Astrocyte (in vitro differentiated cells and primary cell): Measurements from ENCODE around the gene COL18A1. TPM values are rescaled to one million over a fixed set of nuclear protein-coding genes. Genes with fewer than 3 reads are reported as not detected.

Experiments
- DNase-seq: peaks from one replicate; pipeline ENCODE4 v3.0.0-alpha.2; 2010; ENCODE audit warnings: low read depth
- FAIRE-seq: peaks from 2 replicates; lab custom pipeline; 2011; peaks lifted over from hg19 to GRCh38; lab: Jason Lieb, UNC
- H2AFZ ChIP-seq: 2 replicates; pipeline ENCODE4 v1.6.0; 2012; ENCODE audit warnings: low read depth, low read length, inconsistent platforms
- H3K27ac ChIP-seq: 2 replicates; pipeline ENCODE4 v1.5.1; 2011; ENCODE audit warnings: low read depth, low read length, inconsistent platforms
- H3K27me3 ChIP-seq: 2 replicates; pipeline ENCODE4 v1.6.0; 2011; ENCODE audit warnings: low read length, inconsistent platforms; ENCODE audit not compliant: insufficient read depth
- H3K36me3 ChIP-seq: 2 replicates; pipeline ENCODE4 v1.5.1; 2011; ENCODE audit warnings: low read length, inconsistent platforms; ENCODE audit not compliant: insufficient read depth
- H3K4me1 ChIP-seq: 2 replicates; pipeline ENCODE4 v1.5.1; 2011; ENCODE audit warnings: low read length, inconsistent platforms; ENCODE audit not compliant: insufficient read depth
- H3K4me2 ChIP-seq: 2 replicates; pipeline ENCODE4 v1.6.0; 2012; ENCODE audit warnings: low read length, inconsistent platforms
- H3K4me3 ChIP-seq: 2 replicates; pipeline ENCODE4 v1.5.1; 2011; ENCODE audit warnings: low read depth, mild to moderate bottlenecking, low read length, inconsistent platforms; ENCODE audit not compliant: insufficient read depth
- H3K79me2 ChIP-seq: 2 replicates; pipeline ENCODE4 v1.6.0; 2012; ENCODE audit warnings: mild to moderate bottlenecking, low read length, inconsistent platforms; ENCODE audit not compliant: insufficient read depth
- H3K9ac ChIP-seq: 2 replicates; pipeline ENCODE4 v1.6.0; 2012; ENCODE audit warnings: mild to moderate bottlenecking, low read length, inconsistent platforms
- H3K9me3 ChIP-seq: 2 replicates; pipeline ENCODE4 v1.5.1; 2012; ENCODE audit warnings: low read depth, mild to moderate bottlenecking, low read length, inconsistent platforms; ENCODE audit not compliant: insufficient read depth
- H4K20me1 ChIP-seq: 2 replicates; pipeline ENCODE4 v1.6.0; 2012; ENCODE audit warnings: low read length, inconsistent platforms; ENCODE audit not compliant: insufficient read depth
- H3K27ac Mint-ChIP-seq: one replicate; pipeline ENCODE4 v1.8.0; 2021; ENCODE audit warnings: mild to moderate bottlenecking, mixed read lengths; ENCODE audit not compliant: unreplicated experiment
- H3K27me3 Mint-ChIP-seq: one replicate; pipeline ENCODE4 v1.8.0; 2021; ENCODE audit warnings: low read depth, mixed read lengths; ENCODE audit not compliant: unreplicated experiment
- H3K36me3 Mint-ChIP-seq: one replicate; pipeline ENCODE4 v1.8.0; 2021; ENCODE audit warnings: low read depth, mixed read lengths; ENCODE audit not compliant: unreplicated experiment
- H3K4me1 Mint-ChIP-seq: one replicate; pipeline ENCODE4 v1.8.0; 2021; ENCODE audit warnings: low read depth, mixed read lengths; ENCODE audit not compliant: unreplicated experiment
- H3K4me3 Mint-ChIP-seq: one replicate; pipeline ENCODE4 v1.8.0; 2021; ENCODE audit warnings: mild to moderate bottlenecking, moderate library complexity, mixed read lengths; ENCODE audit not compliant: unreplicated experiment
- H3K9me3 Mint-ChIP-seq: one replicate; pipeline ENCODE4 v1.8.0; 2021; ENCODE audit warnings: mild to moderate bottlenecking, mixed read lengths; ENCODE audit not compliant: unreplicated experiment
- CTCF ChIP-seq: IDR thresholded peaks from 2 replicates; pipeline ENCODE4 v1.5.1; 2011; ENCODE audit warnings: low read depth, mild to moderate bottlenecking, inconsistent platforms, low read length, moderate library complexity; ENCODE audit not compliant: insufficient read depth
- EZH2 ChIP-seq: IDR thresholded peaks from 2 replicates; pipeline ENCODE4 v1.6.1; 2012; ENCODE audit warnings: mild to moderate bottlenecking, low read length, inconsistent platforms; ENCODE audit not compliant: insufficient read depth
- total RNA-seq: library from RNA; stranded (reverse); gene quantifications from 2 replicates; pipeline ENCODE4 v1.2.1, GENCODE V29; 2021

COL18A1 gene
- total RNA-seq, 1 donor from 2014 or later: 616 TPM

- H3K27ac ChIP-seq: no peak overlapping the region
- no peak for FAIRE-seq
- H3K4me1 Mint-ChIP-seq: peaks cover 41% of the 10 kb centered on the region
Observed at GRCh38 chr21:45406801-45407628, 2.0 kb downstream of the COL18A1 start.

GRCh38 chr21:45407629-45408247, 2.8 kb downstream of the COL18A1 start:
- FAIRE-seq (no peak), DNase-seq (no peak)
- no peak overlapping the region for H2AFZ ChIP-seq
- H3K4me1 Mint-ChIP-seq: peaks cover 41% of the 10 kb centered on the region
- H4K20me1 ChIP-seq: peaks cover 61% of the 10 kb centered on the region
- H3K4me1 ChIP-seq: peaks cover 42% of the 10 kb centered on the region
- H3K36me3 Mint-ChIP-seq: peaks cover 6% of the 10 kb centered on the region
- peak overlapping the region; percentile 92 for H3K4me2 ChIP-seq
- no peak overlapping the region for H3K4me3 ChIP-seq
- no peak overlapping the region for H3K27ac ChIP-seq
- H3K36me3 ChIP-seq: no peaks in the 10 kb centered on the region
- H3K9me3 ChIP-seq: no peaks in the 10 kb centered on the region
- peak overlapping the region; percentile 94 for H3K4me3 Mint-ChIP-seq
- peak overlapping the region; percentile 38 for H3K9ac ChIP-seq
- H3K27me3 Mint-ChIP-seq: no peaks in the 10 kb centered on the region
- TF ChIP-seq CTCF (no peak), EZH2 (no peak)
- H3K27ac Mint-ChIP-seq: no peak overlapping the region
- peaks cover 2% of the 10 kb centered on the region for H3K9me3 Mint-ChIP-seq
- no peaks in the 10 kb centered on the region for H3K27me3 ChIP-seq
- peaks cover 64% of the 10 kb centered on the region for H3K79me2 ChIP-seq

More at GRCh38 chr21:45406801-45407628, 2.0 kb downstream of the COL18A1 start:
- Histone ChIP-seq H3K4me3 (peak overlapping the region; percentile 61), H3K36me3 (no peaks in the 10 kb centered on the region), H3K4me1 (peaks cover 42% of the 10 kb centered on the region), H3K27me3 (no peaks in the 10 kb centered on the region), H3K9ac (peak overlapping the region; percentile 81), H3K4me2 (peak overlapping the region; percentile 92), H3K9me3 (no peaks in the 10 kb centered on the region), H3K79me2 (peaks cover 59% of the 10 kb centered on the region), H4K20me1 (peaks cover 56% of the 10 kb centered on the region), H2AFZ (no peak overlapping the region)
- H3K36me3 Mint-ChIP-seq: peaks cover 6% of the 10 kb centered on the region
- H3K4me3 Mint-ChIP-seq: peak overlapping the region; percentile 94
- peak overlapping the region; percentile 95 for H3K27ac Mint-ChIP-seq
- TF ChIP-seq CTCF (no peak), EZH2 (no peak)
- H3K27me3 Mint-ChIP-seq: no peaks in the 10 kb centered on the region
- peaks cover 2% of the 10 kb centered on the region for H3K9me3 Mint-ChIP-seq
- no peak for DNase-seq
